Iris pigment epithelial cell (primary cell): Measurements from ENCODE around the gene MBNL2.

Source experiments
- DNase-seq: peaks from one replicate; pipeline ENCODE4 v3.0.0-alpha.2; 2011; ENCODE audit warnings: low read depth

The MBNL2 gene

GRCh38 chr13:97422118-97423054 is 200.3 kb downstream of the MBNL2 start:
- no peak for DNase-seq

- DNase-seq = no peak
Observed at GRCh38 chr13:97423300-97424045, 201.3 kb downstream of the MBNL2 start.

DNA sequence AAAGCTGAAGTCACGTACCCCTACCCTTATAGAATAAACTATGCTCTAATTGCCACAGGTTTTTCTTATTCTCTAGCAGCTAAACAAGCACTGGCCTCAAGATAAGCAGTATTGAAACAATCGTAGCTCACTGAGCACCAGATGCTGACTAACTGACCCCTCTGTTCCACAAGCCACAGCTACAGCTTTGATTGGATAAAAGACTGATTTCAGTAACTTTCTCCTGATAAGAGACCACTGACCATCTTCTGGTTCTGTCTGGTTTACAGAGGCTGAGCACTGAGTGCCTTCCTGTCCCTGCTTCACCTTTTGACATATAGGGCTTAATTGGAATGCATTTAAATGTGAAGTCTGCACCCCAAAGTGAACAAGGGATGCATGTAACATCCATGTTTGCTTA is 203.5 kb downstream of the MBNL2 start:
- no peak for DNase-seq

- DNase-seq = no peak
Observed at GRCh38 chr13:97426695-97427094, 204.6 kb downstream of the MBNL2 start.

GRCh38 chr13:97429681-97430081 is 207.5 kb downstream of the MBNL2 start:
- DNase-seq = peak; percentile 35

- DNase-seq = no peak
Observed at GRCh38 chr13:97430296-97430695, 208.2 kb downstream of the MBNL2 start.

DNA sequence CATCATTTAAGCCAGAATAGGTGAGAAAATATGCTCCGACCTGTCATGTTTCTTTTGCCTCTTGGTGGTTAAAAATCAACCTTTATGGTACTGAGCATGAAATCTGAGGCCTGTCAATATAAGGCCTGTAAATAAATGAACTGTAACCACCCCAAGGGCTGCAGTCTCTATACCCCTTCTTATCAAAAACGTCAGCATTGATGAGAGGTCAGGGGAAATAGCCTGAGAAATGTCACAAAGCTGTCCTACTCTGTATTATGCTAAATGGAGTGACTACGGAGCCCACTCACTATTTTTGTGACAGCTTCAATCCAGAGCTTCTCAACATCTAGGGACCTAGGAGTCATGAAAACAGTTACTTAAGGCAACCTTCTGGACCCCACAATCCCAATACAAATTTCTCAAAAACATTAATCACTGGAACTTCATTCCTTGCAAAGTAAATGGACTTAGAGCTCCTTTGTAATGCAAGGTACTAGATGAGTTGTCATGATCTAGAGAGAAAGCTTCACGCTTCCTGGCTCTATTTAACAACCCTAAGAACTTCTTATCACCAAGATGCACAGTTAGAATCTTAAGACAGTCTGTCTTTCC is 209.1 kb downstream of the MBNL2 start:
- no peak for DNase-seq

GRCh38 chr13:97432232-97432916 is 210.2 kb downstream of the MBNL2 start:
- DNase-seq = no peak

DNA sequence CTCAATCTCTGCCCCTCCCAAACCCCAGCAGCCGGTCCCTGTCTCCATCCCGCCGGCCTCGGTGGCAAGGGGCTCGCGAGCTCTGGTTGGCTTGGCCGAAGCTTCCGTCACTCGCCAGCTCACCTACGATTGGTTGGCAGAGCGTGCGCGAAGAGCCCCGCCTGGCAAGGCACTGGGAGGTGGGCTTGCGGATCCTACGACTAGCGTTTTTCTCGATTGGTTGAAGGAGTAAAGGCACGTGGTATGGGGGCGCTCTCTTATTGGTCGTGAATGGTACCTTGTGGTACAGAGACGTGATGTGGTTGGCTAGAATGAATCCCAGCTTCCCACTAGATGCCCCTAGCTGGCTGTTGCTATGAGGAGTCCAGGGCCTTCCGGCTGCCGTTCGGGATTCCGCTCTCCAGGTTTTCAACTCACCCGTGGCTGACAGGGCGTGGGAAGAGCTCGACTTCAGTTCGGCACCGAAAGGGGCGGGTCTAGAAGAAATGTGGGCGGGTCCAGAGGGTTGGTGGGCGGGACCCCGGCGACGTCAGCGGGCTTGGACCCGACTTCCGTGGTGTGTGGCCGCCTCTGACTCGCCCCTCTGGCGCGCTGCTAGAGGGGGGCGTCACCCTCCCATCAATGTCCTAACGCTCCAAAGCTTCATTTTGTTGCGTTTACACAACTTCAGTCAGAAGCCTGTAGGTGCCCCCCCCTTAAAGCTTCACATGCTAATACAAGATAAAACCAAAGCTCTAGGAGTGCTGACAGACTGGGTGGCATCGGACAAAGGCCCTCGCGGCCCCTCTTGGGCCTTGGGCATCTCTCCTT is 211.0 kb downstream of the MBNL2 start:
- peak; percentile 100 for DNase-seq

- DNase-seq = peak; percentile 91
Observed at GRCh38 chr13:97433727-97434396, 211.7 kb downstream of the MBNL2 start, which contains the start of gene RAP2A. RAP2A (plus strand) TSS chr13:97434169; CDS start chr13:97434471, 302 bp downstream.

GRCh38 chr13:97434397-97435201 is 212.5 kb downstream of the MBNL2 start:
- DNase-seq = peak; percentile 39

DNA sequence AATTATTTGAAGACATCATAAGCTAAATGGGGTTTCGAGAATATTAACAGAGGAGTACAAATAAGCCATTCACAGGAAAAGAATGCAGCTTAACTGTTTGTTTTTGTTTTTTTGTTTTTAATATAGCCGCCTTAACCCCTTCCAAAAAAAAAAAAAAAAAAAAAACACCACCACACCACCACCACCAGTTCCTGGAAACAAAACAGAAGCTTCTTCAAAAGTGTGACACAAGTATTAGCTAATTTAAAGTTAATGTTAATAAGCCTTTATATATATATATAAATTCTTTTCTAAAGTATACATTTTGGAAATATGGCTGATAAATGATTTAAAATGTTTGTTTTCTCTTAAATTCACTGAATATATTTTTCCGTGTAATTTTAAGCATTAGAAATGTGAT is 213.2 kb downstream of the MBNL2 start:
- no peak for DNase-seq

DNA sequence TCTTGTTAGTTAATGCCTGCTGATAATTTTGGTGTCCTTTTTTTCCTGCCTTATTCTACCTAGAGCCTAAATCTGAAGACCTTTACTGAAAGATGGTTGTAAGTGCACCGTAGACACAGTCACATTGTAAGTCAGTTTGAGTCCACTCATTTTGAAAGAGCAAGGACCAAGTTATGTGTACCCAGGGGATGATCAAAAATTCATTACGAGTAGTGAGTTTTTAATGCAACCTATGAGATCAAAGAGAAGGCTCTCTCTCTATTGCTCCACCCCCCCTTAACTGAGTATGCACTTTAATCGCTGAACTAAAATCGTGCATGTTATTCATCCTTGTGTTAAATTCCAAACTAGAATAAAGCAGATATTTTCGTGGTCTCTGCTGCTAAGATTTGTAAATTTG is 213.7 kb downstream of the MBNL2 start:
- peak; percentile 39 for DNase-seq

GRCh38 chr13:97436845-97437244 is 214.7 kb downstream of the MBNL2 start:
- no peak for DNase-seq

GRCh38 chr13:97437729-97438128 is 215.6 kb downstream of the MBNL2 start:
- DNase-seq = no peak

DNA sequence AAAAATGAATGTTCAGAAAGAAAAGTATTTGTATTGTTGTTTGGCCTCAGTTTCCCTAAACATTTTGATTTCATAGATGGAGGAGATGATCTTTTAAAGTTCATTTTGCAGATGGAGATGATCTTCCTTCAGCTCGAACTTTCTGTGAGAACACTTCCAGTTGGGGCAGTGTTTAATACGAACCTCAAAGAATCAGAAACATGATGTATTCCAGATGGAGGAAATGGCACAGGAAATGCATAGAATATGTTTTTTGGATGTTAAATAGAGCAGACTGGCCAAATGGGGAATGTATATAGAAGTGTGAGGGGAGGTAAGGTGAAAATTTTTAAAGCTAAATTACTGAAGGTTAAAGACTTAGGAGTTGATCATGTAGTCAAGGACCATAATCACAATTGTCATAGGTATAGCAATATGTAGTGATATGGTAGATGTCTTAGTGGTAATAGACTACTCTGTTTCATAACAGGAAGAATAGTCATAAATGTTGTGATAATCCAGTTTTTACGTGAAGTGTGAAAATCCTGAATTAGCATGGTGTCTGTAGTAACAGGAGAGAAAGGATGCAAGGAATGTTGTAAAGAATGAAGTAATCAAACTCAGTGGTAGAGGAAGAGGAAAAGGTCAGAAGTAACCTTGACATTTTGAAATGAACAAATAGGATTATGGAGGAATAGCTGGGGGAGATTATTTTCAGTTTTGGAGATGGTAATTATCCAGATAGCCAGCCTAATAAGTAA is 216.9 kb downstream of the MBNL2 start:
- DNase-seq = peak; percentile 36

DNA sequence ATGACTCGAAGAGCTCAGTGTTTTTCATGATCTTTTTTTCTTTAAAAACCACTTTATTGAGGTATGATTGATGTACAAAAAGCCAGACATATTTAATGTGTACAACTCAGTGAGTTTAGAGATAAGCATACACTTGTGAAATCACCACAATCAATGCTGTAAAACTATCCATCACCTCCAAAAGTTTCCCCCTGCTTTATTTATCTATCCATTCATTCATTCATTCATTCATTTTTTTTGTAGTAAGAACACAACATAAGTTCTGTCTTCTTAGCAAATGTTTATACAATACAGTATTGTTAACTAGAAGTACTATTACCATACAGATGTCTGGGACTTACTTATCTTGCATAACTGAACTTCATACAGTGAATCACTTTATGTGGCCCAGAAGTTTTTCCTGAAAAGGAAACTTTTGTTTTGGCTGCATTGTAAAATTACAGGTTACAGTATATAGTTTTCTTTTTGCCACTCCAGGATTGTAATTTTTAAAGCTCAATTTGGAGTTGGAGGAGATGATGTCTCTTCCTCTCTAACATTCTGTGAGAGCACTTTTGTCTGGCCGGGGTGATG is 218.6 kb downstream of the MBNL2 start:
- peak; percentile 50 for DNase-seq

GRCh38 chr13:97441368-97441767 is 219.2 kb downstream of the MBNL2 start:
- no peak for DNase-seq
